Ectodermal cell (in vitro differentiated cells): Measurements from ENCODE around the gene PRAF2.

ENCODE experiments used
- H3K27ac ChIP-seq: 2 replicates; pipeline ENCODE4 v1.7.0; 2013; ENCODE audit warnings: mild to moderate bottlenecking, low read depth, low read length; ENCODE audit not compliant: insufficient read depth, poor library complexity, severe bottlenecking
- H3K27me3 ChIP-seq: 2 replicates; pipeline ENCODE4 v1.7.0; 2013; ENCODE audit warnings: mild to moderate bottlenecking, low read length; ENCODE audit not compliant: insufficient read depth, control insufficient read depth, poor library complexity, severe bottlenecking
- H3K36me3 ChIP-seq: one replicate; pipeline ENCODE4 v1.7.0; 2013; ENCODE audit warnings: low read length; ENCODE audit not compliant: control insufficient read depth, insufficient read depth
- H3K4me1 ChIP-seq: one replicate; pipeline ENCODE4 v1.7.0; 2013; ENCODE audit warnings: low read length; ENCODE audit not compliant: control insufficient read depth, insufficient read depth
- H3K4me3 ChIP-seq: 2 replicates; pipeline ENCODE4 v1.7.0; 2013; ENCODE audit warnings: low read depth, low read length, control low read depth; ENCODE audit not compliant: insufficient read depth
- H3K9me3 ChIP-seq: 2 replicates; pipeline ENCODE4 v1.7.0; 2013; ENCODE audit warnings: mild to moderate bottlenecking, low read length, moderate library complexity; ENCODE audit not compliant: control insufficient read depth
- WGBS, 2 experiments: methylation state at CpG; one replicate each; pipeline ENCODE4 v1.1.7; 2013; ENCODE audit warnings: missing lambda C conversion rate in 2 of 2; 5-methylcytosine and 5-hydroxymethylcytosine counted together

Gene PRAF2

DNA sequence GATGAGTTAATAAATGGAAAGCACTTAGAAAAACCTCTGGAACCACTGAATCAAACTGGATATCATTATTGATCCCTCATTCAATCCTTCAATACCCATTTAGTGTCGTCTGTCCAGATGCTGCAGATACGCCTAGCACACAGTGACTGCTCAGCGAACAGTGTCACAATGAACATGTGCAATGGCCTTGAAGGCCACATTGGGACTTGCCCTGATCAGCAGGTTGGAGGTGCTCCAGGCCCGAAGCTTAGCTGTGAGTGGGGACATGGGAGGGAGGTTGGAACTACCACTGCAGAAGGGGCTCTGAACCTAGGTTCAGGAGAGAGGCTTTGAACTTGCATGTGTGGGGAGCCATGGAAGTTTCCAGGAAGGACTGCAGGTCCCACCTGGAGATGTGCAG lies 32.5 kb upstream of the PRAF2 start:
- Histone ChIP-seq H3K4me1 (no peaks in the 10 kb centered on the region), H3K27ac (no peak overlapping the region), H3K36me3 (no peaks in the 10 kb centered on the region), H3K9me3 (no peaks in the 10 kb centered on the region), H3K27me3 (no peaks in the 10 kb centered on the region), H3K4me3 (no peak overlapping the region)
- 73 to 74% methylated on average over 4 of the region's 4 CpGs for WGBS, 2 experiments

DNA sequence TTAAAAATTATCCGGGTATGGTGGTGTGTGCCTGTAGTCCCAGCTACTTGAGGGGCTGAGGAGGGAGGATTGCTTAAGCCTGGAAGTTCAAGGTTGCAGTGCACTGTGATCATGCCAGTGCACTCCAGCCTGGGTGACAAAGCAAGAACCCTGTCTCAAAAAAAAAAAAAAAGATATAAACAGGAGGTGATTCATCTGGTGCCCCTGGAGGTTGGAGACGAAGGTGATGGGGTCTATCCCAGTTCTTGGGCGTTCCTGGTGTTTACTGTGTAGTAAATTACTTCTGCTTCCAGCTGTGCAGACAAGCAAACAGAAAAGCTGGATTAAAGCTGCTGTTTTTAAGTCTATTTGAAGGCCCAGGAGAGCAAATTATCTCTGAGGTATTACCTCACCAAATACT lies 29.8 kb upstream of the PRAF2 start:
- no peaks in the 10 kb centered on the region for H3K27me3 ChIP-seq

DNA sequence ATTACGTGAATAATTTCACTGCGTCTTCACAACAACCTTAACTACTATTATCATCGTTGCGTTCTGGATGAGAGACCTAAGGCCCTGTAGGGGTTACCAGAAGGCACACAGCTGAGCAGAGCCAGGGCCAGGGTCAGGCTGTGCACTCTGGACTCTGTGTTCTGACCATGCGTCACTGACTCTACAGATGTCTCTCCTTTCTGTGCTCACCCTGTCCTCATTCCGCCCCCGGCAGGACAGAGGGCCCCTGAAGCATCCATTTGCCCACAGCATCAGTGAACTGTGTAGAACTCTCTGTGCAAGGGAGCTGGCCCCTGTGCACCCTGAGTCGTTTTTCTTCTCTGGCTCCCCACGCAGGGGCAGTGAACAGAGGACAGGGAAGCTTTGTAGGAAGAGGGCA lies 28.4 kb upstream of the PRAF2 start:
- Histone ChIP-seq H3K9me3 (no peaks in the 10 kb centered on the region), H3K36me3 (no peaks in the 10 kb centered on the region), H3K4me3 (no peak overlapping the region), H3K27ac (no peak overlapping the region), H3K27me3 (no peaks in the 10 kb centered on the region), H3K4me1 (no peaks in the 10 kb centered on the region)
- WGBS, 2 experiments: 94% methylated on average over 8 to 9 of the region's 9 CpGs

More for the DNA sequence above, 29.8 kb upstream of the PRAF2 start:
- H3K27ac ChIP-seq: no peak overlapping the region
- no peaks in the 10 kb centered on the region for H3K36me3 ChIP-seq
- no peaks in the 10 kb centered on the region for H3K4me1 ChIP-seq
- no peak overlapping the region for H3K4me3 ChIP-seq
- H3K9me3 ChIP-seq: no peaks in the 10 kb centered on the region
- WGBS, 2 experiments: 90% methylated on average over 3 of the region's 3 CpGs

DNA sequence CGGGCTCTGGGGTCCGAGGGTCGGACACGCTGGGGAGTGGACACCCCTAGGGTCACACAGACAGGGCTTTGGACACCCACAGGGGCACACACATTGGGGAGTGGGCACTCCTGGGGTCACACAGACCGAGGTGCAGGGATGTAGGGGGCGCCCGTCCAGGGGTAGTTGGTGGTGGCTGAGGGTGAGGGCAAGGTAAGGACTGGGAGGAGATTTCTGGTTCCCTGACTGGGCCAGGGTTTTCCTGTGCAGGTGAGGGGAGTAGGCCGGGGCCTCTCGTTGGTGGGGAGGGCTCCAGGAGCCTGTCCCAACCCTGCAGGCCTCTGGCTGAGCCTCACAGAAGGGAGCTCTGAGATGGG lies 27.8 kb upstream of the PRAF2 start:
- Histone ChIP-seq H3K9me3 (no peaks in the 10 kb centered on the region), H3K36me3 (no peaks in the 10 kb centered on the region), H3K27me3 (no peaks in the 10 kb centered on the region), H3K4me1 (no peaks in the 10 kb centered on the region), H3K4me3 (peak overlapping the region; percentile 68), H3K27ac (no peak overlapping the region)
- WGBS, 2 experiments: 10 to 14% methylated on average over 9 of the region's 9 CpGs

DNA sequence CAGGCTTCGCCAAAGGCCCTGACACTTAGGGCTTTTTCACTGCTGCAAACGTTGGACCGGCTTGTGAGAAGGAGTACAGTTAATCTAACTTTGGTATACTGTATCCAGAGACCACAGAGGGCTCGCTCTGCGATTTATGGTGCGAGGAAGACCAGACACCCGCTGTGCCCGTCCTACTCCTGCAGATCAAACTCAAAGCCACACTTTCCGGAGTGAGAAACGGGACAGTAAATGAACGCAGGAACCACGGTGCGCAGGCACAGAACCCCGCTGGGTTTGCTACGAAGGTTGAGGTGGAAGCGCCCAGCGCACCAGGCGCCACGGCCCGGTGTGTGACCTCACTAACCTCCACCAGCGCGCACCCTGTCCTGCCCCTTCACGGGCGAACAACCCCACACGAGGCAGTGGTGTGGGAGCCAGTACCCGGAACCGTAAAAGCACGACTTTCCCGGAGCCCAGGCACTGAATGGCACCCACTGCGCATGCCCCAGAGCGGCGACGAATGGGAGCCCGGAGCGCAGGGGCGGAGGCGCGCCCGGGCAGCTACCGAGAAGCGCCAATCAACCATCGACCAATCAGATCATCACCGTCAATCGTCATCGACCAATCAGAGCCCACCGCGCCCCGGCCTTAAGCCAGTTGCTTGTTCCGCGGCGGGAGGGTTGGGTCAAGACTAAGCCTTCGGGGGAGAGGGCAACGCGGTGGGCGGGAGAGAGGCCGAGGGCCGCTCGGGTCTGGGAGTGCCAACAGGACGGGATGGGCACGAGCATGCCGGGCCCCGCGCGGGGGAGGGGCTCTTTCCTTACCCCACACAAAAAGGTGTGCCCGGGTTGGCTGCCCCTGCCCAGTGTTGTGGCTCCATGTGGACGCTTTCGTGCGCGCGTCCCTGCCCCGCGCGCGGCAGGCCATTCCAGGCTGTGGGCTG lies 27.2 kb upstream of the PRAF2 start:
- H3K4me3 ChIP-seq: peak overlapping the region; percentile 68
- H3K4me1 ChIP-seq: no peaks in the 10 kb centered on the region
- H3K27me3 ChIP-seq: no peaks in the 10 kb centered on the region
- 0 to 1% methylated on average over 74 of the region's 74 CpGs for WGBS, 2 experiments
- H3K9me3 ChIP-seq: no peaks in the 10 kb centered on the region
- no peaks in the 10 kb centered on the region for H3K36me3 ChIP-seq
- no peak overlapping the region for H3K27ac ChIP-seq

DNA sequence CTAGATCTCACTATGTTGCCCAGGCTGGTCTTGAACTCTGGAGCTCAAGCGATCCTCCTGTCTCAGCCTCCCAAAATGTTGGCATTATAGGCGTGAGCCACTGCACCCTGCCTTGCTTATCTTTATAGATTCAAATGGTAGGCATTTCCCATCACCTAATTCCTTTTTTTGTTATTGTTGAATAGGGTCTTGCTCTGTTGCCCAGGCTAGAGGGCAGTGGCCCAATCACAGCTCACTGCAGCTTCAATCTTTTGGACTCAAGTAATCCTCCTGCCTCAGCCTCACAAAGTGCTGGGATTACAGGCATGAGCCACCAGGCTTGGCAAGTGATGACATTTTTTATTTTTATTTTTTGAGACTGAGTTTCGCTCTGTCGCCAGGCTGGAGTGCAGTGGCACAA lies 22.6 kb upstream of the PRAF2 start:
- no peaks in the 10 kb centered on the region for H3K36me3 ChIP-seq
- no peaks in the 10 kb centered on the region for H3K4me1 ChIP-seq
- no peaks in the 10 kb centered on the region for H3K27me3 ChIP-seq
- no peaks in the 10 kb centered on the region for H3K9me3 ChIP-seq
- no peak overlapping the region for H3K4me3 ChIP-seq
- no peak overlapping the region for H3K27ac ChIP-seq
- 88 to 93% methylated on average over 4 of the region's 4 CpGs for WGBS, 2 experiments

DNA sequence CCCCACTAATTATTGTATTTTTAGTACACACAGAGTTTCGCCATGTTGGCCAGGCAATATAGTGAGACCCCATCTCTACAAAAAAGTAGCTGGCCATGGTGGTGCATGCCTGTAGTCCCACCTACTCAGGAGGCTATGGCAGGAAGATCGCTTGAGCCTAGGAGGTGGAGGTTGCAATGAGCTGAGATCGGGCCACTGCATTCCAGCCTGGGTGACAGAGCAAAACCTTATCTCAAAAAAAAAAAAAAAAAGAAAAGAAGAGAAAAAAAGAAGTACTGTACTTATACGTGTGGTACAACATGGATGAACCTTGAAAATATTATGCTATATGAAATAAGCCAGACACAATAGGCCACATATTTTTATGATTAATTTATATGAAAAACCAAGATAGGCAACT lies 15.8 kb upstream of the PRAF2 start:
- Histone ChIP-seq H3K27ac (no peak overlapping the region), H3K4me3 (no peak overlapping the region), H3K4me1 (no peaks in the 10 kb centered on the region), H3K36me3 (no peaks in the 10 kb centered on the region), H3K9me3 (no peaks in the 10 kb centered on the region), H3K27me3 (no peaks in the 10 kb centered on the region)
- 81 to 84% methylated on average over 1 to 3 of the region's 4 CpGs for WGBS, 2 experiments

DNA sequence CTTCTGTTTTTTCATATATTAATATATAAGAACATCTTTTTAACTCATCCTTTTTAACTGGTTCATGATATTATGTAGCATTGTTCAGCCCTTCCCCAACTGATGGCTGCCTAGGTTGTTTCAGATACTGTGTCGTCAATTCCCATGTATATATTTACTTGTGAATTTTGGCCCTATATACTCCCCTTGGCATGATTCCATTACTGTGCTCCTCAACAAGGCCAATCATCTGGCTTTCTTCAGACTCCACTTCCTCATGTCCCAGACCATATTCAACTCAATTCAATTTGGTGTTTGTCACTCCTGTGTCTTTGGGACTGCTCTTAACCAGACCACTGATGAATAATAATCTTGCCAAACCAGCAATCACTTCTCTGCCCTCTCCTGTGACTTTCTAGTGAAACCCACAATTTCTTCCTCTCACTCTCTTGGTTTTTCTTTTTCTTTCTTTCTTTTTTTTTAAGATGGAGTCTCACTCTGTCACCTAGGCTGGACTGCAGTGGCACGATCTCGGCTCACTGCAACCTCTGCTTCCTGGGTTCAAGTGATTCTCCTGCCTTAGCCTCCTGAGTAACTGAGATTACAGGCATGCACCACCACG lies 8.6 kb upstream of the PRAF2 start:
- Histone ChIP-seq H3K9me3 (no peaks in the 10 kb centered on the region), H3K27ac (no peak overlapping the region), H3K4me3 (no peak overlapping the region), H3K27me3 (no peaks in the 10 kb centered on the region), H3K4me1 (no peaks in the 10 kb centered on the region), H3K36me3 (no peaks in the 10 kb centered on the region)
- 95% methylated on average over 4 of the region's 4 CpGs for WGBS, 2 experiments

DNA sequence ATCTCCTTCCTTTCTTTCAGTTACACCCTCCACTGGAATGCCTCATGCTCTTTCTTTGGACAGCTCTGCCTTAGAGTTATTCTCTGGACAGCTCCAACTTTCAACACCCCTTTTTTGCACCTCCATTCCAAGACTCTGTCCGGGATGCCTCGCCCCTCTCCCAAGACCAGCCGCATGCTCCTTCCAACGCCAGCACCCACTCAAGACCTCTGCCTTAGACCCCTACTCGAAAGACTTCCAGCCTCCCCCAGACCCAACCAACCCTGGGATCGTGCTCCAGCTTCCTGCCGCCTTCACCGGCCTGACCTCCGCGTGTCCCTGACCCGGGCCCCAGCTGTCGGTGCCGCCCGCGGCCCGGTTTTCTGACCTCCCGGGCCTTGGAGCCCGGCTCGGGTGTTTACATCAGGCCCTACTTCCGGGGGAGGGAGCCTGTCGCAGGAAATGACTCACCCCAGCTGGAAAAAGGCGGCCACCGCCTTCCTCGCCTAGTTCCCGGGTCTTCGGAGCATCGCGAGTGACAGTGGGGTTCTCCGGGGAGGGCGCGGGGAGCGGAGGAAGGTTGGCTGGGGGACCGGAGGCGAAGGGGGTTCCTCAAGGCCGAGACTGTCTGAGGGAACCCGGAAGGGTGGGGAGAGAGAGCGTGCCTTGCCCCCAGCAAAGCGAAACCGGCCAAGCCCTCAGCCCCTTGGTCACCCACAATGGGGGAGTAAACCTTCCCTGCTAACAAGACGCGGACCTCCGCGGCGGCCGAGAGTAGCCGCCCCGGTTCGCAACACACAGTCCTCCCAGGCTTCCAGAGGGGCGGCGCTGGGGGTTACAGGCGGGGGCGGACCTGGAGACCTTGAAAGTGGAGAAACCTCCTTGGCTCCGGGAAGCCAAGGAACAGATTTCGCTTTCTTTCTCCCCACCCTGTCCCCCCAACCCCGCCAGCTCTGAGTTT lies 6.0 kb upstream of the PRAF2 start, which contains the start of gene WDR45:
TSS of gene WDR45 (minus strand) at position 399 of the 940 bp plus-strand sequence. CDS start 1,792 bp downstream, outside the sequence.
- H3K27ac ChIP-seq: peak within 1 kb of the TSS; percentile 22
- no peaks in the 10 kb centered on the region for H3K36me3 ChIP-seq
- no peaks in the 10 kb centered on the region for H3K27me3 ChIP-seq
- peak within 1 kb of the TSS; percentile 49 for H3K4me3 ChIP-seq
- H3K4me1 ChIP-seq: no peaks in the 10 kb centered on the region
- 1% methylated on average over 52 to 53 of the region's 55 CpGs for WGBS, 2 experiments
- H3K9me3 ChIP-seq: no peaks in the 10 kb centered on the region

DNA sequence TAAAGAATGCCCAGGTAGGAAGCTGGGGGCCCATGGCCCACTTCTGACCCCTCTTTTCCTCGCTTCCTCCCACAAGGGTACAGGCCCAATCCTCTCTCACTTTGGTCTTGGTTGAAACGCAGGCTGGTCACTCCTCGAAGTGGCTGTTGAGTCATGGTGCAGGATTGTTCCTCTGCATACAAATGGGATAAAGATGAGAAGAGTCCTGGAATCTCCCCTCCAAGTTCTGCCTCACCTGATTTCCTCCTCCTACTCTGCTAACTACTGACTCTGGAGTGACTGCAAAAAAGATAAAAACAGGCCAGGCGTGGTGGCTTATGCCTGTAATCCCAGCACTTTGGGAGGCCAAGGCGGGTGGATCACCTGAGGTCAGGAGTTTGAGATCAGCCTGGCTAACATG lies 4.1 kb upstream of the PRAF2 start:
- H3K9me3 ChIP-seq: no peaks in the 10 kb centered on the region
- WGBS, 2 experiments: 91 to 96% methylated on average over 3 to 5 of the region's 5 CpGs

More for the DNA sequence above, 4.1 kb upstream of the PRAF2 start:
- Histone ChIP-seq H3K36me3 (no peaks in the 10 kb centered on the region), H3K4me1 (no peaks in the 10 kb centered on the region), H3K27ac (no peak overlapping the region), H3K4me3 (no peak overlapping the region), H3K27me3 (no peaks in the 10 kb centered on the region)
